Eye (tissue), 1 donor: ENCODE data around the gene MAPKAP1.

ENCODE experiments used
- DNase-seq: peaks from one replicate; pipeline ENCODE4 v3.0.0-alpha.2; 2015

MAPKAP1 gene

DNA sequence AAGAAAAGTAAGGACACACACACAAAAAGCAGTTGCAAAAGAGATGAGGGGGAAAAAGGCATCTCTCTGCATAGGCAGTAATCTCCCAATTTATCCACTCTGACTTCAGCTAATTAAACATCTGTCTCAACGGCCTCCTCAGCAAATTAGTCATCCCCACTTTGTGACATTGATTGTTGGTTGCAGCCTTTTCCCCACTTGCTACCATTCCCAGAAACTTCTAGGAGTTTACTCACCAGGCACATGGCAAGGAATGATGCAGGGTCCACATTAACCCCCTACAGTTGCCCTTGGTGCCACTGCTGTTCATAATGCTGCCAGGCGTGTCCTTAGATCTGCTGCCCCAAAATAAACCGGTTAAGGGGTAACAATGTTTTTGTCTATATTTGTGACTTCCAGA is 174.6 kb downstream of the MAPKAP1 start:
- DNase-seq, result no peak

DNA sequence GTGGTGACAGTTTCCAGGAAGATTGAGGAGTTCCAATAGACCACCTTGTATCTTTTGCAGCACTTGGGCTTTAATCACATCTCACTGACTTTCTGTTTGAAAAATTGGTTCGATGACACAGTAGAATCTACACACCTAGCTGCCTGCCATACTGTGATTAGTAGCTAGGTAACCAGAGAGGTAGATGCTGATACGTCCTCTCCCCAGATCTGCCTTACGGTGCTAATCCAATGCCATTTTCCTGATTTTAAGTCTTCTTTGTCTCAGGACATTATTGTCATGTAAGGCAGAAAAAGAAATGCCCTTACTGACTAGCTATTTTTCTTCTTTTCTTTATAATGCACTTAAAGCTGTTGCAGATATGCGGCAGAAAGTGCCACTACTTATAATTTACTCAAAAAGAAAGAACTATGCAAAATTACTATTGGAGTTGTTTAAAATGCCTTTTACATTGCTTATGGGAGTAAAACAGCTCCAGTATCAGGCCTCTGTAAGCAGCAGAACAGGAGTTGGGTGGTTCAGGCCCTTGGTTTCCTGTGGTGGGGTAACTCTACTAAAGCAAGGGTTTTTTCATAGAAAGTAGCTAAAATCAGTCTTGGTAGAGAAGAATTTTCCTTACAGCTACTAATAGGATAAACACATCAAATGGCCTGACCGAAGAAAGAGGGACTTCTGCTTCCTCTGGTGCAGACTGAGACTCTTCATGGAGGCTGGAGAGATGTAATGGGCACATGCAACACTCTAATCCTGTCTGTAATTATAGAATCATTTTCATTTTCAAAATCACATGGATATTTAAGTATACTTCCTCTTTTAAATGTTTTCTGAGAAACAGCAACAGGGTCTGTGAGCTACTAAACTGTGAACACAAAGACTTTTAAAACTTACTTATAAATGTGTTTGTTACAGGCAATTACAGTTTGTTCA is 177.2 kb downstream of the MAPKAP1 start:
- no peak for DNase-seq

GRCh38 chr9:125529107-125529506 is 177.9 kb downstream of the MAPKAP1 start:
- no peak for DNase-seq

DNA sequence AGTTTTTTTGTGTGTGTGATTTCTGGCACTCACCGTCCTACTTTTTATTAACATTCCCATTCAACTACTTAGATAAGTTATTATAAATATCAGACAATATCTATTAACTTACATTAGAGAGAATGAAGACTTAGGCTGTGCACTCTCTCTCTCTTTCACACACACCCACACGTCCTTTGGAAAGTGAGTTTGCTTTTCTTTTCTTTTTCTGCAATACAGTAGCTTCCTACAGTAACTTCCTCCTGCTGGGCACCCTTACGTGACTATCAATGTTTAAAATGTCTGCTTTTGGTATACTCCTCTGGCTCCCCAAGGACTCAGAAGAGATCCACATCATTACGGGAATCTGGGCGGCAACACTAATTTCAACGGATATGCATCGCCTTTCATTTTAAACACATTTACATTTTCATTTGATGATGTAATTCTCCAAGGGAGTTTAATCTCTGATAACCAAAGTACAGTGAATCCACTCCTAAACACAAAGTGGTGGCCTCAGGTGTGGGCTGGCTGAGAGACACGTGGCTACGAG is 179.5 kb downstream of the MAPKAP1 start:
- DNase-seq, result no peak

GRCh38 chr9:125525921-125526631 is 180.9 kb downstream of the MAPKAP1 start:
- DNase-seq, result peak; percentile 52

GRCh38 chr9:125524583-125525355 is 182.2 kb downstream of the MAPKAP1 start:
- DNase-seq, result no peak

DNA sequence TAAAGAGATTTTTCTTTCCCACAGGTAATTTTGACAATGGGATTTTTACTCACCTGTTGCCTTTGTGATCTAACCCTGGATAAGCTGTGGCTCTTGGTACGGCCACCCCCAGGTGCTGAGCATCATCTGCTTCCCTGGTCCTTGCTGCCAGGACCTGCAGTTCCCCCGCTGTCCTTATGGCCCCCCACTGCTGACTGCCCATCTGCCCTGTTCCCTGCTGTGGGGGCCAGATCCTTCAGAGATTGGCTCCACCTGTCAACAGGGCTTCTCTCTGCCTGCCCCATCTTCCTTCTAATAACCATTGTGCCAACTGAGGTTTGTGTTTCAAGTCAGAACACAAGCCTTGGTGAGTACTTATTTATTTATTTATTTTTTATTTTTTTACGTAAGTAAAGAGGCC is 183.3 kb downstream of the MAPKAP1 start:
- DNase-seq, result no peak

DNA sequence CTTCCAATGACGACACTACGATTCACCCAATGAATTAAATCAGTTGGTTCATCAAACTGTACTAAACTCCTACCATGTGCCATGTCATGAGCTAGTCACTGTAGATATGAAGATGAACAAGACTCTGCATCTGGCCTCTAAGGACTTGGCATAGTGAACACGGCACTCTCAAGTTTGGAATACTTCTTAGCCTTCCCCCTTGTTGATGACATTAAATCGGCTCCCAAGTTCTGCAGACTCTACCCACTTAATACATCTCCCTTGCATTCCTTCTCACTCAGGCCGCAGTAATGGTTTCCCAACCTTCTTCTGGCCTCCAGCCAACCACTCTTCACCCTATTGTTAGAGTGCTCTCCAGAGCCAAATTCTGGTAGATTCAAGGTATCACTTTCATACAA is 184.7 kb downstream of the MAPKAP1 start:
- no peak for DNase-seq

GRCh38 chr9:125521462-125522327 is 185.3 kb downstream of the MAPKAP1 start:
- no peak for DNase-seq

DNA sequence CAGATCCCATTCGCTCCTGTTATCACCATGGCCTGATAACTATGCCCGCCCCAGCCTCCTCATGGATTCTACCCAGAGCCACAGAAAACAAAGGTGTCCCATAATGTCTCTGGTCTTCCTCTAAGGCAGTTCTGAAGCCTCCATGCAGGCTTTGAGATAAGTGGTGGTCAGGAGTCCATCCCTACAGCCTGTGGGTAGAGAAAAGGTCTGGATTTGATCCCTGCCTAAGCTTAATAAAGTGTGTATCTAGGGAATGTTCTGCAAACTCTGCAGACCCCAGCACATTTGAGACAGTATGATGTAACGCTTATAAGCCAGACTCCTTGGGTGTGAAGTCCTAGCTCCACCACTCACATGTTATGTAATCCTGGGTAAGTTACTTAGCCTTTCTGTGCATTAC is 187.3 kb downstream of the MAPKAP1 start:
- DNase-seq, result no peak

GRCh38 chr9:125517577-125517976 is 189.4 kb downstream of the MAPKAP1 start:
- DNase-seq, result no peak

DNA sequence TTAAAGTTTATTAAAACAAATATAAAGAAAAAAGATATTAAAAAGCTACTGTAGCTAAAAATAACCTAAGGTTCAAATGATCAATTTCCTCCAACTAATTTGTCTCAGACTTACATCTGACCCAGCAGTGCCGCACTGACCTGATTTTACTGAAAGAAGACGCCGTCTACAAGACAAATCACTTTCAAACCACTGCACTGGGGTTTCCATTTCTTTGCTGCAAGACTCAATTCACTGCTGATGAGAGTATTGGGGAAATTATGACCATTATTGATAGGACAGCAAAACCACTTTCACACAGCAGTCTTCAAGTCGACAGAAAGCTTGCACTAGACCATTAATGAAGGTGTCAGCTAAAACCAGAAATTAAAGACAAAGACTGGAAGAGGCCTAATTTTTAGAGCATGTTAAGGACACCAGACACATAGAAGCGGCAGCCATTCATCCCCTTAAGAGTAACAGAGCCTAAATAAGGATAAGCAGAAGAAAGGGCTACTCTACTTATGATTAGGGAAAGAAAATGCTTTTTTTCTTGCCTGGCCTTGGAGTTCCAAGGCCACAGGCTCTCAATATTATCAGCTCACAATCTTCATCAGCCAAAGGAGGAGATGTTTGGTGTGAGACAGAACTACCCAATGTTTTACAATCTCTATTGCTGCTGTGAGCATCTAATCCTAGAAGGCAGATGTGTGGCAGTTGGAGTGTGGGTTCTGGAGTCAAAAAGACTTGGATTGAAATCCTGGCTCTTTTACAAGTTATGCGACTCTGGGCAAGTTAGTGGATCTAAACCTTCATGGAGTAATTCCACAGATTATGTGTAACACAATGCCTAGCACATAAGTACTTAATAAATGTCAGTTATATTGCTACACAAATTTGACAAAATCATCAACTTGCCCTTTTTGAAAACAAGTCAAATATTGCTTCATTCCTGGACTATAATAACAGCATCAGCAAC is 190.7 kb downstream of the MAPKAP1 start:
- no peak for DNase-seq

- DNase-seq, result no peak
Measured at GRCh38 chr9:125515281-125515680, 191.7 kb downstream of the MAPKAP1 start.

- no peak for DNase-seq
Measured at GRCh38 chr9:125514468-125514867, 192.5 kb downstream of the MAPKAP1 start.

DNA sequence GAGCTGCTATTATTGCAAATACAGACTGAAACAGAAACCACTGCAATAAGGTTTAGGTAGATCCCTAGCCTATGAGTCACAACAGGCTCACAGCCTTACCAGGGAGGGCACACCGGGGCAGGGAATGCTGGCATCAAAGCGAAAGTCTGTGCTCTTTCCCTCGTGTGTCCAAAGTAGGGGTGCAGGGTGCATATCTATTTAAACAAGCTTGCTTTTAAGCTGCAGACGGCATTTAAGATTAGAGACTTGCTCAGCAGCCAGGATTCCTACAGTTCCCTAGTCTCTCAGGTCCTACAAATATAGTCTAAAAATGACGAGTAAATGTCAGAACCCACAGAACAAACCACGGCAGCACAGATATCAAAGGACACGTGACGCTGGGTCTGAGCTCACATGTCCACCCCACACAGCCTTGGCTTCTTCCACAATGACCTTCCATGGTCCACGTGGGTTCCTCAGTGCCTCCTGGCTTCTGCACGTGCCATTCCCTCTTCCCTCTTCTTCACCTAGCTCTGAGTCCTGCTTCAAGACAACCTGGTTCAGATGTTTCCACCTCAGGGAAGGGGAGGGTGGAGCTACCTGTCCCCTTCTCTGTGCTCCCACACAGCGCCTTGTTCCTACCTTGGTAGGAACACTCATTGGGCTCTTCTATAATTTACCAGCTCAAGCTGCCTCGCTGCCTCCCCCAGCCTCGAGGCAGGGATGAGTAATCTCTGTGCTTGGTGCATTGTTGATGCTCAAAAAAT is 193.2 kb downstream of the MAPKAP1 start:
- no peak for DNase-seq

DNA sequence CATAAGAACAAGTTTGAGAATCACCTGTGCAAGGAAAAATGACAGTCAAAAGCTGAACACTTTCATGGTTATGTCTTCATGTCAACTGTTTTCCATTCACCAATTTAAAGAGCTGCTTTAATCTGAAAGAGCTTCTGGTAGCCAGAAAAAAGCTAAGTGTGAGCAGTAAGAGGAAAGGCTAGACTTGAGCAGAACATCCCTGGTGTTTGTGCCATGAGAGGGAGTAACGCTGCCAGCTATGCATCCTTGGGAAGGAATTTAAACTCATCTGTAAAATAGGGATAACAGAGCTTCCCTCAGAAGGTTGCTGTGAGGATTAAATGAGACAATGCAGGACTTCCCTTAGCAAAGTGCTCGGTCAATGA is 193.7 kb downstream of the MAPKAP1 start:
- no peak for DNase-seq

DNA sequence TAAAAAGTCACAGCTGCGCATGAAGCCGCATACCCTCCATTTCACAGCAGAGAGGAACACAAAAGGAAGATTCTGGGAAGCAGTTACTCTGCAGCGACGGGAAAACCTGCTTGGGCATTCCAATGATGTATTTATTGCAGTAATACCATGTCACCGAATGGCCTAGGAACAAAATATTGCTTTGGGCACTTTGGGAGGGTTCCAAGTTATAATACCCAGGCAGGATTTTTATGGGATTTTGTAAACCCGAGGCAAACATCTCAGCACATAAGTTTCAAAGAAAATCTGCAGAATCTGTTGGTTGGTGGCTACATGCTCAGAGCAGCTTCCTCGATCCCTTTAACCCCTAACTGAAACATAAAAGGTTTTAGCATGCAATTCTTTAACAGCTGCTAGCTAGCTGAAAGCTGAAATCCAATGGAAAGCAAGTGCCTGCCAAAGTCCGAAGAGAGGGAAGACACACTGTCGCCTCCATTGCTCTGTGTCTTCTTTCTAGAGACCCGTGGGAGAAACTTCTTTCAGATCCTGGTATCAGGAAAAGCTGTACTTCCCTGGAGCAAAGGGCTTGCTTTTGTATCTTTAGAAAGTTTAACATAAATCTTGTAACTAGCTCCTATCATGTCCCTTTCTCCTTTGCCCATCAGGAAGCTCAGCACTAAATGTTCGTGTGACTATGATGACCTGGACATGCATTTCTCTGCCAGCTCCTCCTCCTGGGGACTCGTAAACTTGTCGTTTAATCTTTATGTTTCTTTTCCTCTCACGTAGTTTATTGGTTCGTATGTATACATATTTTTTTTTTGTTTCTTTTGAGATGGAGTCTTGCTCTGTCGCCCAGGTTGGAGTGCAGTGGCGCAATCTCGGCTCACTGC is 195.0 kb downstream of the MAPKAP1 start:
- DNase-seq, result no peak

- no peak for DNase-seq
Measured at GRCh38 chr9:125510980-125511379, 196.0 kb downstream of the MAPKAP1 start.

- no peak for DNase-seq
Measured at GRCh38 chr9:125509476-125509875, 197.5 kb downstream of the MAPKAP1 start.
